Tibial nerve (tissue), 3 donors: ENCODE results near the gene HTT.

Experiments
- CTCF ChIP-seq, 5 experiments: fragments of 200-600 bp in 3 of 5; fragments of 450-650 bp in 2 of 5; sonication (generic) in 3 of 5; IDR thresholded peaks; one replicate each; pipeline ENCODE4 v1.5.1; 2016 to 2019; ENCODE audit warnings: antibody characterized with exemption in 5 of 5, mild to moderate bottlenecking in 3 of 5, moderate library complexity in 2 of 5
- POLR2A ChIP-seq, 2 donors: fragments of 450-650 bp; IDR thresholded peaks; one replicate each; pipeline ENCODE4 v1.6.1; 2017; ENCODE audit warnings: antibody characterized with exemption in 2 of 2, mild to moderate bottlenecking in 2 of 2, moderate library complexity in 2 of 2

- TF ChIP-seq CTCF (IDR thresholded peaks at IDR 0.05), result no peak
- TF ChIP-seq POLR2A (IDR thresholded peaks at IDR 0.05), result no peak
Measured at GRCh38 chr4:3263053-3263875, 188.8 kb downstream of the HTT start.
